Kidney epithelial cell (primary cell): Measurements from ENCODE around the gene CDYL. TPM values are rescaled to one million over a fixed set of nuclear protein-coding genes. Genes with fewer than 3 reads are reported as not detected.

ENCODE experiments used
- DNase-seq: peaks from one replicate; pipeline ENCODE4 v3.0.0-alpha.2; 2010; ENCODE audit warnings: low read depth
- H3K27me3 ChIP-seq: 2 replicates; pipeline ENCODE4 v1.6.0; 2011; ENCODE audit warnings: low read length; ENCODE audit not compliant: control insufficient read depth, insufficient read depth
- H3K36me3 ChIP-seq: 2 replicates; pipeline ENCODE4 v1.5.1; 2011; ENCODE audit warnings: low read length; ENCODE audit not compliant: control insufficient read depth, insufficient read depth
- H3K4me3 ChIP-seq: 2 replicates; pipeline ENCODE4 v1.5.1; 2011; ENCODE audit warnings: low read depth, mild to moderate bottlenecking, control low read depth, low read length
- CTCF ChIP-seq: IDR thresholded peaks from 2 replicates; pipeline ENCODE4 v1.5.1; 2011; ENCODE audit warnings: mild to moderate bottlenecking, moderate library complexity, low read length, control low read depth, inconsistent platforms; ENCODE audit not compliant: insufficient read depth, poor library complexity, severe bottlenecking
- total RNA-seq: library from RNA; depleted of rRNA; stranded (reverse); fragments of >200 nt; gene quantifications from 2 replicates; pipeline ENCODE4 v1.2.3, GENCODE V29; 2015

The CDYL gene
- total RNA-seq, 1 donor from 2014 or later = 46.7 TPM

DNA sequence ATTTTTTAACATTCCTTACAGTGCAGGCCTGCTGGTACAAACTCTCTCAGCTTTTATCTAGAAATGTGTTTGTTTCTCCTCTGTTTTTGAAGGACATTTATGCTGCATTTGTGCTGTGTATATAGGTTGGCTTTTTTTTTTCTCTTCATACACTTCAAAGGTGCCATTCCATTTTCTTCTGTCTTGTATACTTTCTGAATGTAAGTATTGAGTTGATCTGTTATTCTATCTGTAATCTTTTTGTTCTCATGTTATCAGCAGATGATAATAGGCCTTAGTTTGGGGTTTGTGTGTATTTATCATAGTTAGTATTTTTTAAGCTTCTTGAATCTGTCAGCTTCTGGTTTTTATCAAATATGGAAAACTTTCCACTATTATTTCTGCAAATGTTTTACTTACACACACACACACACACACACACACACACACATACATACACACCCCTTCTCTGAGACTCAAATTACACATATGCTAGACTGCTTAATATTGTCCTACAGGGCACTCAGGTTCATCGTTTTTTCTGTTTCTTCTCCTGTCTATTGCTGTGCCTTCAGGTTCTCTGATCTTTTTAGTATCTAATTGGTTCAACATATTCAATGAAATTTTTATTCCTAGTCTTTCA is 153.0 kb downstream of the CDYL start:
- no peak for DNase-seq
- no peak for TF ChIP-seq CTCF
- Histone ChIP-seq H3K27me3 (no peaks in the 10 kb centered on the region), H3K36me3 (no peaks in the 10 kb centered on the region), H3K4me3 (no peak overlapping the region)

GRCh38 chr6:4930025-4930691 is 154.0 kb downstream of the CDYL start:
- no peaks in the 10 kb centered on the region for H3K27me3 ChIP-seq
- H3K4me3 ChIP-seq = no peak overlapping the region
- DNase-seq = no peak
- TF ChIP-seq CTCF = no peak
- no peaks in the 10 kb centered on the region for H3K36me3 ChIP-seq

DNA sequence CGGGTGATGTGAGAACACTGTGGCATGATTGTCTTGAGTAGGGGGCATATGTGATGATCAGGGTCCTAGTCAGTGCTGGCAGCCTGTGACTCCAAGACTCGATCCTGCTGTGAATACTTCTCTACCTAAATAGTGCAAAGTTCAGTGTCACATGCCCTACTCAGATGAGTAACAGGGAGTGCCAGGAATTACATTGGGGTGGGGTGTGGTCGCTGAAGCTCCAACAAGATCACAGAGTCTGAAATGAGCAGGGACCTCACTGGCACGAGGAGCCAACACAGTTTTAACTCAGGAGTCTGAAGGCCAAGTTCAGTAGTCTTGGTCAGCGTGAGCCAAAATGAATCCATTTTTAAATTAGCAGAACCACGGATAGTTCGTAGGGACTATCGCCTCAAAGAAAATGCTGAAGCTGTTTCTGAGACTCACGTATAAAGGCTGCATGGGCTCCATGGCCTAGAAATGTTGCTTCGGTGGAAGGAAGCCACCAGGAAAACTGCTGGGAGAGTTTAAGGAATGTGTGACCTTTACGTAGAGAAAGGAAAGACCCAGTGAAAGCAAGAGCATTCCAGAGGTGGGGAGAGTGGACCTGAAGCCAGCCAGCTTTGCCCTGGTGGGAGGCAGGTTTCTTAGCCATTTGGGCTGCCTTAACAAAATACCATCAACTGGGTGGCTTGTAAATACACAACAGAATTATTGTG is 155.5 kb downstream of the CDYL start:
- no peak for TF ChIP-seq CTCF
- no peaks in the 10 kb centered on the region for H3K36me3 ChIP-seq
- no peak for DNase-seq
- H3K27me3 ChIP-seq = no peaks in the 10 kb centered on the region
- H3K4me3 ChIP-seq = no peak overlapping the region

GRCh38 chr6:4932228-4932903 is 156.2 kb downstream of the CDYL start:
- TF ChIP-seq CTCF = no peak
- Histone ChIP-seq H3K36me3 (no peaks in the 10 kb centered on the region), H3K4me3 (no peak overlapping the region), H3K27me3 (no peaks in the 10 kb centered on the region)
- DNase-seq = no peak

DNA sequence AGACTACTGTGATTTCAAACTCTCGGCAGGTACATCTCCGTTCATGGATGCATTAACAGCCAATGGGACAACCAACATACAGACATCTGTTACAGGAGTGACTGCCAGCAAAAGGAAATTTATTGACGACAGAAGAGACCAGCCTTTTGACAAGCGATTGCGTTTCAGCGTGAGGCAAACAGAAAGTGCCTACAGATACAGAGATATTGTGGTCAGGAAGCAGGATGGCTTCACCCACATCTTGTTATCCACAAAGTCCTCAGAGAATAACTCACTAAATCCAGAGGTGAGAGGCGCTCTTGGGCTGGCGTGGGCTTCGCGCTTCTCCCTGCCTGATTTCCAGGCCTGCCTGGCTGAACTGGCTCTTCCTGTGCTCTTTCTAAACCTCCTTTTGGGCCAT is 159.3 kb downstream of the CDYL start:
- no peak for TF ChIP-seq CTCF
- no peak overlapping the region for H3K4me3 ChIP-seq
- H3K27me3 ChIP-seq = no peaks in the 10 kb centered on the region
- H3K36me3 ChIP-seq = no peaks in the 10 kb centered on the region
- DNase-seq = no peak
